Vagina (tissue), 2 donors: ENCODE data around the gene BCKDK. TPM values are rescaled to one million over a fixed set of nuclear protein-coding genes. Genes with fewer than 3 reads are reported as not detected.

Experiments used
- DNase-seq, 2 donors: peaks; one replicate each; pipeline ENCODE4 v3.0.0-alpha.2; 2017; ENCODE audit errors: extremely low spot score in 2 of 2
- H3K27ac ChIP-seq: fragments of 200-600 bp; sonication (generic); one replicate; pipeline ENCODE4 v1.5.1; 2019
- H3K27me3 ChIP-seq: fragments of 200-600 bp; sonication (generic); one replicate; pipeline ENCODE4 v1.5.1; 2019
- H3K36me3 ChIP-seq, 2 donors: fragments of 200-600 bp; sonication (generic); one replicate each; pipeline ENCODE4 v1.5.1; 2017 to 2019
- H3K4me1 ChIP-seq: fragments of 200-600 bp; sonication (generic); one replicate; pipeline ENCODE4 v1.5.1; 2019
- H3K4me3 ChIP-seq, 2 donors: fragments of 200-600 bp; sonication (generic); 1 replicate in 1 of 2; 2 replicates in 1 of 2; pipeline ENCODE4 v1.5.1; 2016 to 2019
- H3K9me3 ChIP-seq: fragments of 200-600 bp; sonication (generic); one replicate; pipeline ENCODE4 v1.5.1; 2019
- POLR2A ChIP-seq, 2 donors: fragments of 450-650 bp; IDR thresholded peaks; one replicate each; pipeline ENCODE4 v1.6.1; 2017; ENCODE audit warnings: antibody characterized with exemption in 2 of 2, mild to moderate bottlenecking in 2 of 2, moderate library complexity in 2 of 2
- POLR2AphosphoS5 ChIP-seq, 2 donors: sonication (generic); formaldehyde crosslinking; IDR thresholded peaks; one replicate each; pipeline ENCODE4 v1.9.0; 2017; ENCODE audit warnings: antibody characterized with exemption in 2 of 2, mild to moderate bottlenecking in 2 of 2, low read depth in 1 of 2; ENCODE audit not compliant: insufficient read depth in 1 of 2
- intact Hi-C: fragments of 100-400 bp; cut with DNase I; formaldehyde crosslinking; loops from one replicate; pipeline ENCODE4 v1.15.1; 2023
- total RNA-seq: library from RNA; depleted of rRNA; stranded (reverse); fragments of >200 nt; gene quantifications from one replicate; pipeline ENCODE4 v1.2.3, GENCODE V29; 2016
- TF ChIP-seq, protein P1 (sequence below), 3 experiments: fragments of 450-650 bp in 2 of 3; fragments of 200-600 bp in 1 of 3; sonication (generic) in 1 of 3; IDR thresholded peaks; one replicate each; pipeline ENCODE4 v1.5.1; 2017 to 2019; ENCODE audit warnings: antibody characterized with exemption in 3 of 3, mild to moderate bottlenecking in 2 of 3, moderate library complexity in 2 of 3

The BCKDK gene
- total RNA-seq, 1 donor from 2014 or later: 48.9 TPM

DNA sequence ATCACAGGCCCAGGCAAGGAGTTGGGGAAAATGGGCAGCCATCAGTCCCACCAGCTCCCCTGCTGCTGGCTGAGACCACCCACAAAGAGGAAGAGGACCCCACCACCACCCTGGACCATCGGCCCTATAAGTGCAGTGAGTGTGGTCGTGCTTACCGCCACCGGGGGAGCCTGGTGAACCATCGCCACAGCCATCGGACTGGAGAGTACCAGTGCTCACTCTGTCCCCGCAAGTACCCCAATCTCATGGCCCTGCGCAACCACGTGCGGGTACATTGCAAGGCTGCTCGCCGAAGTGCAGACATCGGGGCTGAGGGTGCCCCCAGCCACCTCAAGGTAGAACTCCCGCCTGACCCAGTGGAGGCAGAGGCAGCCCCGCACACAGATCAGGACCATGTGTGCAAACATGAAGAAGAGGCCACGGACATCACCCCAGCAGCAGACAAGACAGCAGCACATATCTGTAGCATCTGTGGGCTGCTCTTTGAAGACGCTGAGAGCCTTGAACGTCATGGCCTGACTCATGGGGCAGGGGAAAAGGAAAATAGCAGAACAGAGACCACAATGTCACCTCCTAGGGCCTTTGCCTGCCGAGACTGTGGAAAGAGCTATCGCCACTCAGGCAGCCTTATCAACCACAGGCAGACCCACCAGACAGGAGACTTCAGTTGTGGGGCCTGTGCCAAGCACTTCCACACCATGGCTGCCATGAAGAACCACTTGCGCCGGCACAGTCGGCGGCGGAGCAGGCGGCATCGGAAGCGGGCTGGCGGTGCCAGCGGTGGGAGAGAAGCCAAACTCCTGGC, 30.4 kb upstream of the BCKDK start:
- TF ChIP-seq POLR2AphosphoS5 (IDR thresholded peaks at IDR 0.05; ENCODE audit: insufficient read depth in 1 of 2, low read depth in 1 of 2): no peak
- TF ChIP-seq, protein P1, sequence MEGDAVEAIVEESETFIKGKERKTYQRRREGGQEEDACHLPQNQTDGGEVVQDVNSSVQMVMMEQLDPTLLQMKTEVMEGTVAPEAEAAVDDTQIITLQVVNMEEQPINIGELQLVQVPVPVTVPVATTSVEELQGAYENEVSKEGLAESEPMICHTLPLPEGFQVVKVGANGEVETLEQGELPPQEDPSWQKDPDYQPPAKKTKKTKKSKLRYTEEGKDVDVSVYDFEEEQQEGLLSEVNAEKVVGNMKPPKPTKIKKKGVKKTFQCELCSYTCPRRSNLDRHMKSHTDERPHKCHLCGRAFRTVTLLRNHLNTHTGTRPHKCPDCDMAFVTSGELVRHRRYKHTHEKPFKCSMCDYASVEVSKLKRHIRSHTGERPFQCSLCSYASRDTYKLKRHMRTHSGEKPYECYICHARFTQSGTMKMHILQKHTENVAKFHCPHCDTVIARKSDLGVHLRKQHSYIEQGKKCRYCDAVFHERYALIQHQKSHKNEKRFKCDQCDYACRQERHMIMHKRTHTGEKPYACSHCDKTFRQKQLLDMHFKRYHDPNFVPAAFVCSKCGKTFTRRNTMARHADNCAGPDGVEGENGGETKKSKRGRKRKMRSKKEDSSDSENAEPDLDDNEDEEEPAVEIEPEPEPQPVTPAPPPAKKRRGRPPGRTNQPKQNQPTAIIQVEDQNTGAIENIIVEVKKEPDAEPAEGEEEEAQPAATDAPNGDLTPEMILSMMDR (IDR thresholded peaks at IDR 0.05): no peak
- TF ChIP-seq POLR2A (IDR thresholded peaks at IDR 0.05): no peak
- Histone ChIP-seq H3K36me3 (peaks cover 0 to 64% of the 10 kb centered on the region in 2 donors), H3K4me3 (no peak overlapping the region), H3K9me3 (no peaks in the 10 kb centered on the region), H3K27me3 (no peaks in the 10 kb centered on the region), H3K4me1 (peaks cover 31% of the 10 kb centered on the region), H3K27ac (no peak overlapping the region)
- intact Hi-C loops: loop anchor here (10.0 kb wide), 1 partner anchor 93 kb away; the partner anchor contains the start of gene HSD3B7
- no peak for DNase-seq

DNA sequence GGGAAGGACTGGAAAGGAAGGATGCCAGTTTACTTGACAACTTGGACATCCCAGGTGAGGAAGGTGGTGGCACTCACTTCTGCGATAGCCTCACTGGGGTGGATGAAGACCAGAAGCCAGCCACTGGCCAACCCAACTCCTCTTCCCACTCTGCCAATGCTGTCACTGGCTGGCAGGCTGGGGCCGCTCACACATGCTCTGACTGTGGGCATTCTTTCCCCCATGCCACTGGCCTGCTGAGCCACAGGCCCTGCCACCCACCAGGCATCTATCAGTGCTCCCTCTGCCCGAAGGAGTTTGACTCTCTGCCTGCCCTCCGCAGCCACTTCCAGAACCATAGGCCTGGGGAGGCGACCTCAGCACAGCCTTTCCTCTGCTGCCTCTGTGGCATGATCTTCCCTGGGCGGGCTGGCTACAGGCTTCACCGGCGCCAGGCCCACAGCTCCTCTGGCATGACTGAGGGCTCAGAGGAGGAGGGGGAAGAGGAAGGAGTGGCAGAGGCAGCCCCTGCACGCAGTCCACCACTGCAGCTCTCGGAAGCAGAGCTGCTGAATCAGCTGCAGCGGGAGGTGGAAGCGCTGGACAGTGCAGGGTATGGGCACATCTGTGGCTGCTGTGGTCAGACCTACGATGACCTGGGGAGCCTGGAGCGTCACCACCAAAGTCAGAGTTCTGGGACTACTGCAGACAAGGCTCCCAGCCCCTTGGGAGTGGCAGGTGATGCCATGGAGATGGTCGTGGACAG, 29.4 kb upstream of the BCKDK start:
- no peak for DNase-seq

DNA sequence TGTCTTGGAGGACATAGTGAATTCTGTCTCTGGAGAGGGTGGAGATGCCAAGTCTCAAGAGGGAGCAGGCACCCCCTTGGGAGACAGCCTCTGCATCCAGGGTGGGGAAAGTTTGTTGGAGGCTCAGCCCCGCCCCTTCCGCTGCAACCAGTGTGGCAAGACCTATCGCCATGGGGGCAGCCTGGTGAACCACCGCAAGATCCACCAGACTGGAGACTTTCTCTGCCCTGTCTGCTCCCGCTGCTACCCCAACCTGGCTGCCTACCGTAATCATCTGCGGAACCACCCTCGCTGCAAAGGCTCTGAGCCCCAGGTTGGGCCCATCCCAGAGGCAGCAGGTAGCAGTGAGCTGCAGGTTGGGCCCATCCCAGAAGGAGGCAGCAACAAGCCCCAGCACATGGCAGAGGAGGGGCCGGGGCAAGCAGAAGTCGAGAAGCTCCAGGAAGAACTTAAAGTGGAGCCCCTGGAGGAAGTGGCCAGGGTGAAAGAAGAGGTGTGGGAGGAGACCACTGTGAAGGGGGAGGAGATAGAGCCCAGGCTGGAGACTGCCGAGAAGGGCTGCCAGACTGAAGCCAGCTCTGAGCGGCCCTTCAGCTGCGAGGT, 28.7 kb upstream of the BCKDK start:
- TF ChIP-seq, protein P1 (IDR thresholded peaks at IDR 0.05): no peak
- TF ChIP-seq POLR2A (IDR thresholded peaks at IDR 0.05) (no peak), POLR2AphosphoS5 (IDR thresholded peaks at IDR 0.05; ENCODE audit: insufficient read depth in 1 of 2, low read depth in 1 of 2) (no peak)
- Histone ChIP-seq H3K36me3 (peaks cover 0 to 78% of the 10 kb centered on the region in 2 donors), H3K4me3 (no peak overlapping the region), H3K27ac (no peak overlapping the region), H3K4me1 (peaks cover 31% of the 10 kb centered on the region), H3K27me3 (no peaks in the 10 kb centered on the region), H3K9me3 (no peaks in the 10 kb centered on the region)
- DNase-seq: no peak
- intact Hi-C loops: loop anchor here (10.0 kb wide), 1 partner anchor 95 kb away; the partner anchor contains the start of gene HSD3B7

More for the DNA sequence above, 29.4 kb upstream of the BCKDK start:
- intact Hi-C loops: loop anchor here (10.0 kb wide), 1 partner anchor 94 kb away; the partner anchor contains the start of gene HSD3B7
- H3K27ac ChIP-seq: no peak overlapping the region
- TF ChIP-seq POLR2AphosphoS5 (IDR thresholded peaks at IDR 0.05; ENCODE audit: insufficient read depth in 1 of 2, low read depth in 1 of 2): no peak
- peaks cover 31% of the 10 kb centered on the region for H3K4me1 ChIP-seq
- H3K4me3 ChIP-seq: no peak overlapping the region
- no peaks in the 10 kb centered on the region for H3K27me3 ChIP-seq
- H3K9me3 ChIP-seq: no peaks in the 10 kb centered on the region
- H3K36me3 ChIP-seq: peaks cover 0 to 74% of the 10 kb centered on the region in 2 donors

DNA sequence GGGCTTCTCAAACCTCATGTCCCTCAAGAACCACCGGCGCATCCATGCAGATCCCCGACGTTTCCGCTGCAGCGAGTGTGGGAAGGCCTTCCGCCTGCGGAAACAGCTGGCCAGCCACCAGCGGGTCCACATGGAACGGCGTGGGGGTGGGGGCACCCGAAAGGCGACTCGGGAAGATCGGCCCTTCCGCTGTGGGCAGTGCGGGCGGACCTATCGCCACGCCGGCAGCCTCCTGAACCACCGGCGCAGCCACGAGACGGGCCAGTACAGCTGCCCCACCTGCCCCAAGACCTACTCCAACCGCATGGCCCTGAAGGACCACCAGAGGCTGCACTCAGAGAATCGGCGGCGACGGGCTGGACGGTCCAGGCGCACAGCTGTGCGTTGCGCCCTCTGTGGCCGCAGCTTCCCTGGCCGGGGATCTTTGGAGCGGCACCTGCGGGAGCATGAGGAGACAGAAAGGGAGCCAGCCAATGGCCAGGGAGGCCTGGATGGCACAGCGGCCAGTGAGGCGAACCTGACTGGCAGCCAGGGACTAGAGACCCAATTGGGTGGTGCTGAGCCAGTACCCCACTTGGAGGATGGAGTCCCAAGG, 28.1 kb upstream of the BCKDK start:
- H3K36me3 ChIP-seq: peaks cover 0 to 81% of the 10 kb centered on the region in 2 donors
- no peaks in the 10 kb centered on the region for H3K27me3 ChIP-seq
- TF ChIP-seq, protein P1 (IDR thresholded peaks at IDR 0.05): no peak
- TF ChIP-seq POLR2AphosphoS5 (IDR thresholded peaks at IDR 0.05; ENCODE audit: insufficient read depth in 1 of 2, low read depth in 1 of 2) (no peak), POLR2A (IDR thresholded peaks at IDR 0.05) (no peak)
- intact Hi-C loops: loop anchor here (5.0 to 10.0 kb wide), 2 partner anchors 48 to 65 kb away; partner anchors contain the start of gene STX4
- H3K4me3 ChIP-seq: no peak overlapping the region
- no peaks in the 10 kb centered on the region for H3K9me3 ChIP-seq
- H3K4me1 ChIP-seq: peaks cover 25% of the 10 kb centered on the region
- DNase-seq: no peak
- no peak overlapping the region for H3K27ac ChIP-seq
